Epithelial cell of proximal tubule (primary cell): Measurements from ENCODE around the gene CPLX4. TPM values are rescaled to one million over a fixed set of nuclear protein-coding genes. Genes with fewer than 3 reads are reported as not detected.

Experiments used
- DNase-seq: peaks from one replicate; pipeline ENCODE4 v3.0.0-alpha.2; 2011; ENCODE audit warnings: low read depth
- H3K4me3 ChIP-seq: 2 replicates; pipeline ENCODE4 v1.5.1; 2011; ENCODE audit warnings: low read depth, mild to moderate bottlenecking, low read length
- CTCF ChIP-seq: conservative IDR thresholded peaks from 2 replicates; pipeline ENCODE4 v1.5.1; 2012; ENCODE audit warnings: low read depth, mild to moderate bottlenecking, low read length
- total RNA-seq: library from RNA; depleted of rRNA; stranded (reverse); fragments of >200 nt; gene quantifications from 2 replicates; pipeline ENCODE4 v1.2.3, GENCODE V29; 2015

Gene CPLX4
- total RNA-seq, 1 donor from 2014 or later, result not detected

GRCh38 chr18:59354731-59355130, 36.3 kb upstream of the CPLX4 start:
- no peak overlapping the region for H3K4me3 ChIP-seq
- TF ChIP-seq CTCF, result no peak
- DNase-seq, result no peak

GRCh38 chr18:59353079-59353680, 34.7 kb upstream of the CPLX4 start:
- no peak overlapping the region for H3K4me3 ChIP-seq
- TF ChIP-seq CTCF, result no peak
- no peak for DNase-seq

GRCh38 chr18:59352250-59352855, 33.9 kb upstream of the CPLX4 start:
- H3K4me3 ChIP-seq, result no peak overlapping the region
- DNase-seq, result no peak
- no peak for TF ChIP-seq CTCF

GRCh38 chr18:59345556-59345955, 27.1 kb upstream of the CPLX4 start:
- DNase-seq, result no peak
- no peak overlapping the region for H3K4me3 ChIP-seq
- no peak for TF ChIP-seq CTCF

- no peak overlapping the region for H3K4me3 ChIP-seq
- DNase-seq, result no peak
- TF ChIP-seq CTCF, result no peak
These were observed 26.5 kb upstream of the CPLX4 start for GRCh38 chr18:59344996-59345395.

- H3K4me3 ChIP-seq, result no peak overlapping the region
- TF ChIP-seq CTCF, result no peak
- no peak for DNase-seq
These were observed 25.5 kb upstream of the CPLX4 start for GRCh38 chr18:59343926-59344325.

GRCh38 chr18:59340817-59341216, 22.4 kb upstream of the CPLX4 start:
- H3K4me3 ChIP-seq, result no peak overlapping the region
- TF ChIP-seq CTCF, result no peak
- DNase-seq, result no peak
